HepG2 (cell line): ENCODE results near the gene RPL3. TPM values are rescaled to one million over a fixed set of nuclear protein-coding genes. Genes with fewer than 3 reads are reported as not detected.

Source experiments
- ATF1 ChIP-seq: IDR thresholded peaks from 2 replicates; pipeline ENCODE4 v1.6.1; 2016; ENCODE audit warnings: mild to moderate bottlenecking, control low read depth
- ATM ChIP-seq: fragments of 450-650 bp; IDR thresholded peaks from 2 replicates; pipeline ENCODE4 v1.7.1; 2017; ENCODE audit warnings: mild to moderate bottlenecking, borderline replicate concordance
- REPIN1 ChIP-seq: sonication (generic); formaldehyde crosslinking; IDR thresholded peaks from 2 replicates; pipeline ENCODE4 v1.8.0; 2022; ENCODE audit warnings: missing genetic modification reagents, low read depth, mild to moderate bottlenecking, borderline replicate concordance
- SOX5 ChIP-seq: IDR thresholded peaks from 2 replicates; pipeline ENCODE4 v1.6.1; 2016; ENCODE audit warnings: borderline replicate concordance
- STAG1 ChIP-seq: sonication (generic); formaldehyde crosslinking; IDR thresholded peaks from 2 replicates; pipeline ENCODE4 v1.4.0; 2020; ENCODE audit warnings: missing genetic modification reagents
- TAF15 ChIP-seq: fragments of 200-400 bp; formaldehyde crosslinking; IDR thresholded peaks from one replicate; pipeline ENCODE4 v1.6.1; 2018; ENCODE audit warnings: mild to moderate bottlenecking, low read depth, low read length; ENCODE audit not compliant: poor library complexity, severe bottlenecking
- TBX3 ChIP-seq: fragments of 450-650 bp; IDR thresholded peaks from 2 replicates; pipeline ENCODE4 v1.6.1; 2017; ENCODE audit warnings: antibody characterized with exemption, mild to moderate bottlenecking, inconsistent platforms, borderline replicate concordance
- ZNF432 ChIP-seq: sonication (generic); formaldehyde crosslinking; IDR thresholded peaks from 2 replicates; pipeline ENCODE4 v1.5.0; 2020; ENCODE audit warnings: missing genetic modification reagents, mild to moderate bottlenecking, borderline replicate concordance
- polyA plus RNA-seq, 8 experiments: library from polyadenylated mRNA; depleted of rRNA in 3 of 8; stranded (reverse) in 7 of 8; unstranded in 1 of 8; fragments of >200 nt; fragmentation: Illumina TruSeq in 4 of 8; extraction: Trizol in 4 of 8; gene quantifications; 2 replicates each; pipeline versions ENCODE4 v1.2.1 to v1.2.3, GENCODE V29; 2011 to 2016; ENCODE audit warnings: low read depth in 4 of 8, missing spikeins in 1 of 8, mixed read lengths in 1 of 8; ENCODE audit not compliant: insufficient read depth in 1 of 8
- total RNA-seq, 5 experiments: library from RNA; depleted of rRNA; stranded (reverse); fragments of >200 nt; fragmentation: Illumina TruSeq; extraction: Trizol; gene quantifications; 2 replicates each; pipeline ENCODE4 v1.2.3, GENCODE V29; 2016; ENCODE audit warnings: low read depth in 1 of 5
- TF ChIP-seq, protein P1 (sequence below): IDR thresholded peaks from 2 replicates; pipeline ENCODE4 v1.6.1; 2018; ENCODE audit warnings: missing genetic modification reagents, mild to moderate bottlenecking, missing compliant biosample characterization
- TF ChIP-seq, protein P2 (sequence below): sonication (generic); formaldehyde crosslinking; IDR thresholded peaks from 2 replicates; pipeline ENCODE4 v1.8.1; 2023; ENCODE audit warnings: mild to moderate bottlenecking, moderate library complexity, missing genetic modification reagents
- TF ChIP-seq, protein P3 (sequence below): sonication (generic); formaldehyde crosslinking; IDR thresholded peaks from 2 replicates; pipeline ENCODE4 v1.9.0; 2021; ENCODE audit warnings: mild to moderate bottlenecking, missing genetic modification reagents
- TF ChIP-seq, protein P4 (sequence below): sonication (generic); formaldehyde crosslinking; IDR thresholded peaks from 2 replicates; pipeline ENCODE4 v1.9.0; 2021; ENCODE audit warnings: missing genetic modification reagents, borderline replicate concordance
- TF ChIP-seq, protein P5 (sequence below): sonication (generic); formaldehyde crosslinking; conservative IDR thresholded peaks from 2 replicates; pipeline ENCODE4 v1.4.0; 2020; ENCODE audit warnings: mild to moderate bottlenecking, missing genetic modification reagents, moderate library complexity

RPL3 gene
- total and polyA plus RNA-seq, 2 of the 13 experiments (the other 11 are each of a cell fraction or from before 2014, with no cell fraction given), result 1,051 to 3,279 TPM

DNA sequence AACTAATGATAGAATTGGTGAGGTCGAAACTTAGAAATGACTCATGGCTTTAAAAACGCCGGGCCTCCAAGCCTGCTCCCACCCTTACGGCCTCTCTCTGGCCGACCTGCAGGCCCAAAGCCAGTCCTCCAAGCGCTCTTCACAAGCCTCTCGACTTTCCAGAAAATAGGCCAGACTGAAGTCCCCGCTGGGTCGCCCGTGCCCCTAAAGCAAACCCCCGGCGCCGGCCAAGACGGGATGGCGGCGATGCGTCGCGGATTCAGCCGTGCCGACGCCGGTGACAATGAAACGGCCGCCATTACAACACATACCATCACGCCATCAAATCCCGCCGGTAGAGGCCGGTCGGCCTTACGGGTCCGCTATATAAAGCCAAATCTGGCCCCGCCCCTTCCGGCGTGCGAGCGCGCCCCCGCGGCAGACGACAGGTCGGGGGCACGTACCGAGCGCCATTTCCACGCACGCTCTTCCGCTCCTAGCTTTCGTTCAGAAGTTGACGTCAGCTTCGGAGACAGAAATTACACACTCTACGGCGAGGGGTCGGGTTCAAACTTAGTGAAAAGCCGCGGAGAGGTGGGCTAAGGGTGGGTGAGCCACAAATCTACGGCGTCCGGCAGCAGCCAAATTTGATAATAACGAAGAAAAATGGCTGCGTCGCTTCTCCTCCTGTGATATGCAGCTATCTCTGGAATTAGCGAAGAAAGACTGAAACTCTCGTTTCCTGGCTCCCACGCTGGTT lies at the start of gene RPL3 (continued):
- TF ChIP-seq, protein P1, sequence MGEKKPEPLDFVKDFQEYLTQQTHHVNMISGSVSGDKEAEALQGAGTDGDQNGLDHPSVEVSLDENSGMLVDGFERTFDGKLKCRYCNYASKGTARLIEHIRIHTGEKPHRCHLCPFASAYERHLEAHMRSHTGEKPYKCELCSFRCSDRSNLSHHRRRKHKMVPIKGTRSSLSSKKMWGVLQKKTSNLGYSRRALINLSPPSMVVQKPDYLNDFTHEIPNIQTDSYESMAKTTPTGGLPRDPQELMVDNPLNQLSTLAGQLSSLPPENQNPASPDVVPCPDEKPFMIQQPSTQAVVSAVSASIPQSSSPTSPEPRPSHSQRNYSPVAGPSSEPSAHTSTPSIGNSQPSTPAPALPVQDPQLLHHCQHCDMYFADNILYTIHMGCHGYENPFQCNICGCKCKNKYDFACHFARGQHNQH (CRISPR knock-in tag), result peak; percentile 96
- TF ChIP-seq, protein P2, sequence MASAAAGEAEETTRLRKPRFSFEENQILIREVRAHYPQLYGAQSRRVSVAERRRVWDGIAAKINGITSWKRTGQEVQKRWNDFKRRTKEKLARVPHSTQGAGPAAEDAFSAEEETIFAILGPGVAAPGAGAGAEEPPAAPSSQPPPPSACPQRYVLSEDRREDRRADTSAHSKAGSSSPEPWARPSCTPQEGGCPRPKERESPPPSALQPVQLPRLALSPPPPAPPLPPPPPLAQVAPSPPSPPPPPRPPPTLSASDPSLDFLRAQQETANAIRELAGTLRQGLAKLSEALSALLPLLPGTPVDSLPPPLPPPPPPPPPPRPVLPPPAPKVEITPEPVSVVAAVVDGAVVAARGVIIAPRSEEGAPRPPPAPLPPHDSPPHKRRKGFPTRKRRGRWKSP (CRISPR knock-in tag), result peak; percentile 80; the same call in 1 of the 2 replicates
- peak; percentile 91 for TF ChIP-seq ATF1 (CRISPR knock-in tag)
- TF ChIP-seq, protein P3, sequence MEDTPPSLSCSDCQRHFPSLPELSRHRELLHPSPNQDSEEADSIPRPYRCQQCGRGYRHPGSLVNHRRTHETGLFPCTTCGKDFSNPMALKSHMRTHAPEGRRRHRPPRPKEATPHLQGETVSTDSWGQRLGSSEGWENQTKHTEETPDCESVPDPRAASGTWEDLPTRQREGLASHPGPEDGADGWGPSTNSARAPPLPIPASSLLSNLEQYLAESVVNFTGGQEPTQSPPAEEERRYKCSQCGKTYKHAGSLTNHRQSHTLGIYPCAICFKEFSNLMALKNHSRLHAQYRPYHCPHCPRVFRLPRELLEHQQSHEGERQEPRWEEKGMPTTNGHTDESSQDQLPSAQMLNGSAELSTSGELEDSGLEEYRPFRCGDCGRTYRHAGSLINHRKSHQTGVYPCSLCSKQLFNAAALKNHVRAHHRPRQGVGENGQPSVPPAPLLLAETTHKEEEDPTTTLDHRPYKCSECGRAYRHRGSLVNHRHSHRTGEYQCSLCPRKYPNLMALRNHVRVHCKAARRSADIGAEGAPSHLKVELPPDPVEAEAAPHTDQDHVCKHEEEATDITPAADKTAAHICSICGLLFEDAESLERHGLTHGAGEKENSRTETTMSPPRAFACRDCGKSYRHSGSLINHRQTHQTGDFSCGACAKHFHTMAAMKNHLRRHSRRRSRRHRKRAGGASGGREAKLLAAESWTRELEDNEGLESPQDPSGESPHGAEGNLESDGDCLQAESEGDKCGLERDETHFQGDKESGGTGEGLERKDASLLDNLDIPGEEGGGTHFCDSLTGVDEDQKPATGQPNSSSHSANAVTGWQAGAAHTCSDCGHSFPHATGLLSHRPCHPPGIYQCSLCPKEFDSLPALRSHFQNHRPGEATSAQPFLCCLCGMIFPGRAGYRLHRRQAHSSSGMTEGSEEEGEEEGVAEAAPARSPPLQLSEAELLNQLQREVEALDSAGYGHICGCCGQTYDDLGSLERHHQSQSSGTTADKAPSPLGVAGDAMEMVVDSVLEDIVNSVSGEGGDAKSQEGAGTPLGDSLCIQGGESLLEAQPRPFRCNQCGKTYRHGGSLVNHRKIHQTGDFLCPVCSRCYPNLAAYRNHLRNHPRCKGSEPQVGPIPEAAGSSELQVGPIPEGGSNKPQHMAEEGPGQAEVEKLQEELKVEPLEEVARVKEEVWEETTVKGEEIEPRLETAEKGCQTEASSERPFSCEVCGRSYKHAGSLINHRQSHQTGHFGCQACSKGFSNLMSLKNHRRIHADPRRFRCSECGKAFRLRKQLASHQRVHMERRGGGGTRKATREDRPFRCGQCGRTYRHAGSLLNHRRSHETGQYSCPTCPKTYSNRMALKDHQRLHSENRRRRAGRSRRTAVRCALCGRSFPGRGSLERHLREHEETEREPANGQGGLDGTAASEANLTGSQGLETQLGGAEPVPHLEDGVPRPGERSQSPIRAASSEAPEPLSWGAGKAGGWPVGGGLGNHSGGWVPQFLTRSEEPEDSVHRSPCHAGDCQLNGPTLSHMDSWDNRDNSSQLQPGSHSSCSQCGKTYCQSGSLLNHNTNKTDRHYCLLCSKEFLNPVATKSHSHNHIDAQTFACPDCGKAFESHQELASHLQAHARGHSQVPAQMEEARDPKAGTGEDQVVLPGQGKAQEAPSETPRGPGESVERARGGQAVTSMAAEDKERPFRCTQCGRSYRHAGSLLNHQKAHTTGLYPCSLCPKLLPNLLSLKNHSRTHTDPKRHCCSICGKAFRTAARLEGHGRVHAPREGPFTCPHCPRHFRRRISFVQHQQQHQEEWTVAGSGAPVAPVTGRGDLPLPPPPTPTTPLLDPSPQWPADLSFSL (CRISPR knock-in tag), result no peak
- TF ChIP-seq, protein P4, sequence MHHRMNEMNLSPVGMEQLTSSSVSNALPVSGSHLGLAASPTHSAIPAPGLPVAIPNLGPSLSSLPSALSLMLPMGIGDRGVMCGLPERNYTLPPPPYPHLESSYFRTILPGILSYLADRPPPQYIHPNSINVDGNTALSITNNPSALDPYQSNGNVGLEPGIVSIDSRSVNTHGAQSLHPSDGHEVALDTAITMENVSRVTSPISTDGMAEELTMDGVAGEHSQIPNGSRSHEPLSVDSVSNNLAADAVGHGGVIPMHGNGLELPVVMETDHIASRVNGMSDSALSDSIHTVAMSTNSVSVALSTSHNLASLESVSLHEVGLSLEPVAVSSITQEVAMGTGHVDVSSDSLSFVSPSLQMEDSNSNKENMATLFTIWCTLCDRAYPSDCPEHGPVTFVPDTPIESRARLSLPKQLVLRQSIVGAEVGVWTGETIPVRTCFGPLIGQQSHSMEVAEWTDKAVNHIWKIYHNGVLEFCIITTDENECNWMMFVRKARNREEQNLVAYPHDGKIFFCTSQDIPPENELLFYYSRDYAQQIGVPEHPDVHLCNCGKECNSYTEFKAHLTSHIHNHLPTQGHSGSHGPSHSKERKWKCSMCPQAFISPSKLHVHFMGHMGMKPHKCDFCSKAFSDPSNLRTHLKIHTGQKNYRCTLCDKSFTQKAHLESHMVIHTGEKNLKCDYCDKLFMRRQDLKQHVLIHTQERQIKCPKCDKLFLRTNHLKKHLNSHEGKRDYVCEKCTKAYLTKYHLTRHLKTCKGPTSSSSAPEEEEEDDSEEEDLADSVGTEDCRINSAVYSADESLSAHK, result no peak
- TF ChIP-seq STAG1 (CRISPR knock-in tag), result no peak
- no peak for TF ChIP-seq ZNF432 (CRISPR knock-in tag)
- no peak for TF ChIP-seq ATM
- no peak for TF ChIP-seq TBX3
- TF ChIP-seq REPIN1 (CRISPR knock-in tag), result peak; percentile 56
- TF ChIP-seq TAF15, result no peak
- TF ChIP-seq, protein P5, sequence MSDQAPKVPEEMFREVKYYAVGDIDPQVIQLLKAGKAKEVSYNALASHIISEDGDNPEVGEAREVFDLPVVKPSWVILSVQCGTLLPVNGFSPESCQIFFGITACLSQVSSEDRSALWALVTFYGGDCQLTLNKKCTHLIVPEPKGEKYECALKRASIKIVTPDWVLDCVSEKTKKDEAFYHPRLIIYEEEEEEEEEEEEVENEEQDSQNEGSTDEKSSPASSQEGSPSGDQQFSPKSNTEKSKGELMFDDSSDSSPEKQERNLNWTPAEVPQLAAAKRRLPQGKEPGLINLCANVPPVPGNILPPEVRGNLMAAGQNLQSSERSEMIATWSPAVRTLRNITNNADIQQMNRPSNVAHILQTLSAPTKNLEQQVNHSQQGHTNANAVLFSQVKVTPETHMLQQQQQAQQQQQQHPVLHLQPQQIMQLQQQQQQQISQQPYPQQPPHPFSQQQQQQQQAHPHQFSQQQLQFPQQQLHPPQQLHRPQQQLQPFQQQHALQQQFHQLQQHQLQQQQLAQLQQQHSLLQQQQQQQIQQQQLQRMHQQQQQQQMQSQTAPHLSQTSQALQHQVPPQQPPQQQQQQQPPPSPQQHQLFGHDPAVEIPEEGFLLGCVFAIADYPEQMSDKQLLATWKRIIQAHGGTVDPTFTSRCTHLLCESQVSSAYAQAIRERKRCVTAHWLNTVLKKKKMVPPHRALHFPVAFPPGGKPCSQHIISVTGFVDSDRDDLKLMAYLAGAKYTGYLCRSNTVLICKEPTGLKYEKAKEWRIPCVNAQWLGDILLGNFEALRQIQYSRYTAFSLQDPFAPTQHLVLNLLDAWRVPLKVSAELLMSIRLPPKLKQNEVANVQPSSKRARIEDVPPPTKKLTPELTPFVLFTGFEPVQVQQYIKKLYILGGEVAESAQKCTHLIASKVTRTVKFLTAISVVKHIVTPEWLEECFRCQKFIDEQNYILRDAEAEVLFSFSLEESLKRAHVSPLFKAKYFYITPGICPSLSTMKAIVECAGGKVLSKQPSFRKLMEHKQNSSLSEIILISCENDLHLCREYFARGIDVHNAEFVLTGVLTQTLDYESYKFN, result peak; percentile 53
- TF ChIP-seq SOX5 (CRISPR knock-in tag), result peak; percentile 54
